Peyer's patch (tissue), 4 donors: ENCODE results near the gene MACROD2. TPM values are rescaled to one million over a fixed set of nuclear protein-coding genes. Genes with fewer than 3 reads are reported as not detected.

ENCODE experiments used
- DNase-seq, 3 donors: peaks; one replicate each; pipeline ENCODE4 v3.0.0-alpha.2; 2017 to 2019
- H3K27ac ChIP-seq, 4 donors: fragments of 200-600 bp; sonication (generic); one replicate each; pipeline ENCODE4 v1.5.1; 2016 to 2019
- H3K27me3 ChIP-seq, 2 donors: fragments of 200-600 bp; sonication (generic); one replicate each; pipeline ENCODE4 v1.5.1; 2019
- H3K36me3 ChIP-seq, 3 donors: fragments of 200-600 bp; sonication (generic); one replicate each; pipeline ENCODE4 v1.5.1; 2016 to 2019
- H3K4me1 ChIP-seq, 4 donors: fragments of 200-600 bp; sonication (generic); one replicate each; pipeline ENCODE4 v1.5.1; 2016 to 2019
- H3K4me3 ChIP-seq, 4 donors: fragments of 200-600 bp; sonication (generic); 1 replicate in 3 of 4; 2 replicates in 1 of 4; pipeline ENCODE4 v1.5.1; 2016 to 2019; ENCODE audit warnings: mild to moderate bottlenecking in 1 of 4
- H3K9me3 ChIP-seq, 4 donors: fragments of 200-600 bp; sonication (generic); one replicate each; pipeline ENCODE4 v1.5.1; 2016 to 2019; ENCODE audit warnings: mild to moderate bottlenecking in 1 of 4
- POLR2A ChIP-seq, 2 donors: fragments of 450-650 bp; IDR thresholded peaks; one replicate each; pipeline ENCODE4 v1.5.1; 2017; ENCODE audit warnings: antibody characterized with exemption in 2 of 2, mild to moderate bottlenecking in 2 of 2, moderate library complexity in 2 of 2
- total RNA-seq, 4 donors: library from RNA; depleted of rRNA; stranded (reverse); fragments of >200 nt; gene quantifications; one replicate each; pipeline ENCODE4 v1.1.0, GENCODE V29; 2016
- TF ChIP-seq, protein P1 (sequence below), 6 experiments: fragments of 450-650 bp in 4 of 6; fragments of 200-600 bp in 2 of 6; sonication (generic) in 1 of 6; IDR thresholded peaks; one replicate each; pipeline ENCODE4 v1.5.1; 2017 to 2019; ENCODE audit warnings: antibody characterized with exemption in 6 of 6, mild to moderate bottlenecking in 3 of 6, moderate library complexity in 1 of 6

MACROD2 gene
- total RNA-seq, 4 donors from 2014 or later, result 2.5 to 10.7 (median 6.5) TPM

GRCh38 chr20:15494851-15495250 is 1499.5 kb downstream of the MACROD2 start:
- no peak for TF ChIP-seq POLR2A (IDR thresholded peaks at IDR 0.05)
- TF ChIP-seq, protein P1, sequence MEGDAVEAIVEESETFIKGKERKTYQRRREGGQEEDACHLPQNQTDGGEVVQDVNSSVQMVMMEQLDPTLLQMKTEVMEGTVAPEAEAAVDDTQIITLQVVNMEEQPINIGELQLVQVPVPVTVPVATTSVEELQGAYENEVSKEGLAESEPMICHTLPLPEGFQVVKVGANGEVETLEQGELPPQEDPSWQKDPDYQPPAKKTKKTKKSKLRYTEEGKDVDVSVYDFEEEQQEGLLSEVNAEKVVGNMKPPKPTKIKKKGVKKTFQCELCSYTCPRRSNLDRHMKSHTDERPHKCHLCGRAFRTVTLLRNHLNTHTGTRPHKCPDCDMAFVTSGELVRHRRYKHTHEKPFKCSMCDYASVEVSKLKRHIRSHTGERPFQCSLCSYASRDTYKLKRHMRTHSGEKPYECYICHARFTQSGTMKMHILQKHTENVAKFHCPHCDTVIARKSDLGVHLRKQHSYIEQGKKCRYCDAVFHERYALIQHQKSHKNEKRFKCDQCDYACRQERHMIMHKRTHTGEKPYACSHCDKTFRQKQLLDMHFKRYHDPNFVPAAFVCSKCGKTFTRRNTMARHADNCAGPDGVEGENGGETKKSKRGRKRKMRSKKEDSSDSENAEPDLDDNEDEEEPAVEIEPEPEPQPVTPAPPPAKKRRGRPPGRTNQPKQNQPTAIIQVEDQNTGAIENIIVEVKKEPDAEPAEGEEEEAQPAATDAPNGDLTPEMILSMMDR (IDR thresholded peaks at IDR 0.05), result no peak
- no peaks in the 10 kb centered on the region for H3K27me3 ChIP-seq
- no peak overlapping the region for H3K27ac ChIP-seq
- no peaks in the 10 kb centered on the region for H3K4me1 ChIP-seq
- no peaks in the 10 kb centered on the region for H3K9me3 ChIP-seq
- no peaks in the 10 kb centered on the region for H3K36me3 ChIP-seq
- DNase-seq, result no peak
- no peak overlapping the region for H3K4me3 ChIP-seq

GRCh38 chr20:15496501-15497039 is 1501.3 kb downstream of the MACROD2 start:
- DNase-seq, result no peak
- H3K4me1 ChIP-seq, result no peaks in the 10 kb centered on the region
- TF ChIP-seq POLR2A (IDR thresholded peaks at IDR 0.05), result no peak
- no peak overlapping the region for H3K27ac ChIP-seq
- no peak overlapping the region for H3K4me3 ChIP-seq
- H3K27me3 ChIP-seq, result no peaks in the 10 kb centered on the region
- H3K36me3 ChIP-seq, result no peaks in the 10 kb centered on the region
- no peaks in the 10 kb centered on the region for H3K9me3 ChIP-seq

GRCh38 chr20:15498926-15499325 is 1503.6 kb downstream of the MACROD2 start:
- no peak for DNase-seq
- Histone ChIP-seq H3K4me3 (no peak overlapping the region), H3K27ac (no peak overlapping the region), H3K9me3 (no peaks in the 10 kb centered on the region), H3K4me1 (no peaks in the 10 kb centered on the region), H3K36me3 (no peaks in the 10 kb centered on the region), H3K27me3 (no peaks in the 10 kb centered on the region)
- TF ChIP-seq, protein P1 (IDR thresholded peaks at IDR 0.05), result no peak
- TF ChIP-seq POLR2A (IDR thresholded peaks at IDR 0.05), result no peak

DNA sequence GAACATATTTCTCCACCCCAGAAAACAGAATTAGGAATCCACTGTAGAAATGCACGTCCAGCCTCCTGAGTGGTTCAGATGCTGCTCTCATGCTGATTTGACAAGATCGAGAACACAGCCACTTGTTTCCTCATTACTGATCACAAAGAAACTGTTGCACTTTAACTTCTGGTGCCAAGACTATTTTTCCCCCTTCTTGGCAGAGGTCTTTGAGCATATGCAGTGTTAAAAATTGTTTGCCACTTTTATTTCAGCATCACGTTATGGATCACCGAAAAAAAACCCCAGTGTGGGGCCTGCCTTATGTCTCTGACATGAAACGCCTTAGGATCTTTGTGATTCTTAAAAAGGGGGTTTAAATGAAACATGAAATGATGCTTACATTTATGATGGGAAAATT is 1511.0 kb downstream of the MACROD2 start:
- DNase-seq, result no peak
- TF ChIP-seq, protein P1 (IDR thresholded peaks at IDR 0.05), result no peak
- no peak for TF ChIP-seq POLR2A (IDR thresholded peaks at IDR 0.05)
- no peaks in the 10 kb centered on the region for H3K36me3 ChIP-seq
- no peak overlapping the region for H3K4me3 ChIP-seq
- H3K9me3 ChIP-seq, result no peaks in the 10 kb centered on the region
- H3K27me3 ChIP-seq, result no peaks in the 10 kb centered on the region
- no peaks in the 10 kb centered on the region for H3K4me1 ChIP-seq
- H3K27ac ChIP-seq, result no peak overlapping the region

- H3K4me3 ChIP-seq, result no peak overlapping the region
- TF ChIP-seq, protein P1 (IDR thresholded peaks at IDR 0.05), result no peak
- no peak for TF ChIP-seq POLR2A (IDR thresholded peaks at IDR 0.05)
- H3K27me3 ChIP-seq, result no peaks in the 10 kb centered on the region
Observed at GRCh38 chr20:15507151-15507550, 1511.8 kb downstream of the MACROD2 start.

DNA sequence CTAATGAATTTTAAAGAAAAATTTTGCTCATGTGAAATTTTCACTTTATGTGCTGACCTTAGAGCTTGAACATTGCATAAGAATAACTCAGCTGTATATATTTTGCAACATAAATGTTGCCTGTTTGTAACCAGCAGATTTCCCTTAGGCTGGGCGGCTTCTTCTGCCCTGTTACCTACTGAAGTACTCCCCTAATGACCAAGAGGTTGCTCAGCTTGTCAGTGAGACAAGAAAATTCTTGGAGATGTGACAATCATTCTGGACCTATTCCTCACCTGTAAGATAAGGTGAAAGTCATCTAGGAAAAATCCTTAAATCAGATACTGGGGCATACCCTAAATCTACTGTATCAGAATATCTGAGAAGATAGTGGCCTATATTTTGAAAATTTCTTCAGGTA is 1516.2 kb downstream of the MACROD2 start:
- no peak for DNase-seq
- H3K27me3 ChIP-seq, result no peaks in the 10 kb centered on the region
- H3K27ac ChIP-seq, result no peak overlapping the region
- H3K4me1 ChIP-seq, result no peaks in the 10 kb centered on the region
- no peaks in the 10 kb centered on the region for H3K36me3 ChIP-seq
- no peak for TF ChIP-seq POLR2A (IDR thresholded peaks at IDR 0.05)
- TF ChIP-seq, protein P1 (IDR thresholded peaks at IDR 0.05), result no peak
- no peak overlapping the region for H3K4me3 ChIP-seq
- no peaks in the 10 kb centered on the region for H3K9me3 ChIP-seq

More at GRCh38 chr20:15507151-15507550, 1511.8 kb downstream of the MACROD2 start:
- no peaks in the 10 kb centered on the region for H3K4me1 ChIP-seq
- no peak for DNase-seq
- H3K27ac ChIP-seq, result no peak overlapping the region
- no peaks in the 10 kb centered on the region for H3K36me3 ChIP-seq
- H3K9me3 ChIP-seq, result no peaks in the 10 kb centered on the region
